ENCODE data around the gene ACAD9.
A peak's percentile ranks its signal among the peaks of the same experiment; 100 is the strongest.
"Not testable (repeated sequence)": the region's sequence is repeated elsewhere in the genome, so short reads cannot be mapped to it uniquely, and the experiment has no call there.

The ACAD9 gene

DNA sequence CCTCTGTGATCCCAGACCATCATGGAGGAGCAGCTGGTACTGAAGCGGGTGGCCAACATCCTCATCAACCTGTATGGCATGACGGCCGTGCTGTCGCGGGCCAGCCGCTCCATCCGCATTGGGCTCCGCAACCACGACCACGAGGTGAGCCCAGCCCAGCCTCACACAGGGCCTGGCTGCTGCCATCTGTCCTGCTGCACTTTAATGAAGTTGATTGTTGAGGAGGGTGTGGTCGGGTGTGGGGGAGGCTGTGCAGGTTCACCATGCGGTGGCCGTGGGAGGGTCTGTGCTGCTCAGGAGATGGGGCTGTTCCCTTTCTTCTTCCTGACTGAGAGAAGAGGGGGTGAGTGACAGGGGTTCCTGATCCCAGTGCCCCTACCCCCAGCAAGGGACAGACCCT lies 30.6 kb downstream of the ACAD9 start:
- DNase-seq (ENCODE audit: low spot score): peak; percentile 43
- Histone ChIP-seq H3K27ac (no peak overlapping the region), H3K4me3 (no peak overlapping the region)
- TF ChIP-seq, protein P1, sequence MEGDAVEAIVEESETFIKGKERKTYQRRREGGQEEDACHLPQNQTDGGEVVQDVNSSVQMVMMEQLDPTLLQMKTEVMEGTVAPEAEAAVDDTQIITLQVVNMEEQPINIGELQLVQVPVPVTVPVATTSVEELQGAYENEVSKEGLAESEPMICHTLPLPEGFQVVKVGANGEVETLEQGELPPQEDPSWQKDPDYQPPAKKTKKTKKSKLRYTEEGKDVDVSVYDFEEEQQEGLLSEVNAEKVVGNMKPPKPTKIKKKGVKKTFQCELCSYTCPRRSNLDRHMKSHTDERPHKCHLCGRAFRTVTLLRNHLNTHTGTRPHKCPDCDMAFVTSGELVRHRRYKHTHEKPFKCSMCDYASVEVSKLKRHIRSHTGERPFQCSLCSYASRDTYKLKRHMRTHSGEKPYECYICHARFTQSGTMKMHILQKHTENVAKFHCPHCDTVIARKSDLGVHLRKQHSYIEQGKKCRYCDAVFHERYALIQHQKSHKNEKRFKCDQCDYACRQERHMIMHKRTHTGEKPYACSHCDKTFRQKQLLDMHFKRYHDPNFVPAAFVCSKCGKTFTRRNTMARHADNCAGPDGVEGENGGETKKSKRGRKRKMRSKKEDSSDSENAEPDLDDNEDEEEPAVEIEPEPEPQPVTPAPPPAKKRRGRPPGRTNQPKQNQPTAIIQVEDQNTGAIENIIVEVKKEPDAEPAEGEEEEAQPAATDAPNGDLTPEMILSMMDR (IDR thresholded peaks at IDR 0.05): no peak

DNA sequence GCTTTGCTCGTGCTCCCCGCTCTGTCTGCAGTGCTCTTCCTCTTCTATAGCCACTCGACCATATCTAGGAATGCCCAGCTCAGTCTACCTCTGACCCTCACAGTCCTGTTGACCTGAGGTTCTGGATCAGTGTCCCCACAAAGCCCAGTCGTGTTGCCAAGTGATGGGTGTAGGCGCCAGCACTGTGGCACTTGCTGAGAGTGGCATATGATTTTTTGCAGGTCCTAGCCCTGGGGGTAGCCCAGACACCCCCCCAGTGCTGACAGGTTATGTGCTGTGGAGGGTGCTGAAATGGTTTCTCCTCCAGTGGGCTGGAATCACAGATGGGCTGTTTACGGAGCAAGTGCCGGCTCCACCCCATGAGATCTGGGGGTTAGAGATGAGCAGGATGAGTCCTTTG lies 32.5 kb downstream of the ACAD9 start:
- TF ChIP-seq, protein P1 (IDR thresholded peaks at IDR 0.05): no peak
- peak; percentile 24 for DNase-seq (ENCODE audit: low spot score)
- no peak overlapping the region for H3K27ac ChIP-seq
- no peak overlapping the region for H3K4me3 ChIP-seq

DNA sequence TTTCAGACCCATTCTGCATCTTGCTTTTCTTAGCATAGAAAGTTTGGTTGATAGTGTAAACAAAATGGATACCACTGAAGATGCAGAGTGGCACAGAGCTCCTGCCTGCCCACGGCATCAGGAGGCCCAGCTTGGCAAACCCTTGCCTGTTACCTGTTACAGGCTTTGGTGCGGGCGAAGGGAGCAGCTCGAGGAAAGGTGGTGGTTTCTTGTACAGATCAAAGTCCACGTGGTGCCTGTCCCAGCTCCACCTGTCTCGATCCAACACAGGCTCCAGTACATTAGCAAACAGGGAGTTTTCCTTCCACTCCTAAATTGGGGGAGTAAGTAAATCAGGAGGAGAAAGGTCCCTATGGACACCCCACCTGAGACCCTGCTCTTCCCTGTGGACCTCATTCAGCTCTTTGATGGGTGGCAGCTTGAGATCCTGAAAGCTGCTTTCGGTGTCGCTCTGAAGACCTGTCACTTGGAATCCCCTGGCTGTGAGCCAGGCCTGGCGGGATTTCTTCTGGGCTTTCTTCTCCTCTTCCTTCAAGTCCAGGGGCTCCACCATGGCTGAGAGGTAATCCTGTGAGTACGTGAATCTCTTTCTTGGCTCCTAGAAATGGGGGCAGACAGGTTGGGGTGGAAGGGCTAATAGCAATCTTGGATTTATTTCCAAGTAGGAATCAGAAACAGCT lies 35.7 kb downstream of the ACAD9 start:
- TF ChIP-seq, protein P1 (IDR thresholded peaks at IDR 0.05): no peak
- Histone ChIP-seq H3K4me3 (no peak overlapping the region), H3K27ac (no peak overlapping the region)
- no peak for DNase-seq (ENCODE audit: low spot score)

DNA sequence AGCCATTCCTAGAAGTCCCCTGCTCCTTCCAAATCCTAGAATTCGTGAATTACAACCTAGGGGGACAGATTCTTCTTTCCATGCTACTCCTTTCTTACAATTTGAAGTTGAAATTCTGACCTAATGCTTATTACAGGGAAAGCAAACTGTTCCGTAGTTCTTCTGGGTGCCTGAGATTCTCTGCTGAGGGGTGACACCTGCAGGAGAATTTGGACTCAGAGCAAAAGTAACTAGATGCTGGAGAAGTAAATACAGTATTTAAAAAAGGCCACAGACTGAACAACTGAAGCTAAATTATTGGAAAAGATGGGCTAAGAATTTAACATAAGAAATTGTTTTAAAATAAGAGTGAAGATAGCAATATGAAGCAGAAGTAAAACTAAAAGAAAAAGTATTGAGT lies 37.9 kb downstream of the ACAD9 start:
- Histone ChIP-seq H3K27ac (no peak overlapping the region), H3K4me3 (no peak overlapping the region)
- TF ChIP-seq, protein P1 (IDR thresholded peaks at IDR 0.05): no peak
- DNase-seq (ENCODE audit: low spot score): no peak

DNA sequence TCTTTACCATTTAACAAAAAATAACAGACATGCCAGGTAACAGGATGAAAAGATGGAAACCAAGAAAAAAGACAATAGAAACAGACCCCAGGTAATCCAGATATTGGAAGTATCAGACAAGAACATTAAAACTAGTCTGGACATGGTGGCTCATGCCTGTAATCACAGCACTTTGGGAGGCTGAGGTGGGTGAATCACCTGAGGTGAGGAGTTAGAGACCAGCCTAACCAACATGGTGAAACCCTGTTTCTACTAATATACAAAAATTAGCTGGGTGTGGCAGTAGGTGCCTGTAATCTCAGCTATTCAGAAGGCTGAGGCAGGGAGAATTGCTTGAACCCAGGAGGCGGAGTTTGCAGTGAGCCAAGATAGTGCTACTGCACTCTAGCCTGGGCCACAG lies 40.6 kb downstream of the ACAD9 start:
- no peak for DNase-seq (ENCODE audit: low spot score)
- no peak overlapping the region for H3K4me3 ChIP-seq
- H3K27ac ChIP-seq: no peak overlapping the region
- TF ChIP-seq, protein P1 (IDR thresholded peaks at IDR 0.05): no peak

DNA sequence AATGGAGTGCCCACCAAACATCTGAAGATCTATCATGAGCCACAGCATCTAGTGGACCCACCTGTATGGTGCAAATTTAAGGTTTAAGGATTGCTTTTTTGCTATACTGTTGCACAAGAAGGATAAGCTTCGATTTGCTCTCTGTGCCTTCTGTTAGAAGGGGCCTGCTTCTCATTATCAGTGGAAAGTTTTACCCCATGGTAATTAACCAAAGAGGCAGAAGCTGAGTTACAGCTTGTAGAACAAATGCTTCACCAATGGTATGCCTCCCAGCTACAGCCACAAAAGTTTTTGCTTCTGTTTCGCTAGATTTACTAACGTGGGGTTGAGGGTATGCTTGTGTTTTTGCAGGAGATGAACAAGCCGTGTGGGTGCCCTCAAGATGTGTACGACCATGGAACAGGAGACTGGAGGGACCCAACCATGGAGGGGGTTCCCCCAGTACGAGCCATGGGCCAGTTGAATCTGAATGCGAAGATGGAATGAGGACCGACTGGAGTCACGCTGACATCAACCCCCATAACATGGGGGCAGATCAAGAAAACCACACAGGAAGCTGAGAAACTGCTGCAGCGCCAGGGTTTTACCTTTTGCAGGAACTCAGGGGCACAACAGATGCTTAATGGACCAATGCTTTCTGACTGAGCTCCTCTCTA lies 43.5 kb downstream of the ACAD9 start:
- DNase-seq (ENCODE audit: low spot score): no peak
- no peak overlapping the region for H3K4me3 ChIP-seq
- no peak overlapping the region for H3K27ac ChIP-seq
- TF ChIP-seq, protein P1 (IDR thresholded peaks at IDR 0.05): no peak

DNA sequence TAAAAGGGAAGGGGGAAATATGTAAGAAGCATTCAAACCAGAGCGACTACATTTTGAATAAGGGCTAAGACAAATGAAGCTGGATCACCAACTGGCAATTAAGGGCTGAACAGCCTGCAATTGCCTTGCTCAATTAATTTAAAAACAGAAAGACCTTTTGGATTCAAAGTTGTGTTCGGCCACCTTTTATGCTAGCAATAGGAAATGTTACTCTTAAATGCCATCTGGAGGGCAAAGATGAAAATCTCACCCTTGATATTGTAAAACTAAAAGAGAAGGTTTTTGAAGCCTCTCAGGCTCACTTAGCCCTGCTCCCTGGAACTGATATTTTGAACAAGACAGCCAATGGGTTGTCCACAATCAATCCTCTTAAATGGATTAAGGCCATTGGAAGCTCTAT lies 44.2 kb downstream of the ACAD9 start:
- no peak overlapping the region for H3K27ac ChIP-seq

DNA sequence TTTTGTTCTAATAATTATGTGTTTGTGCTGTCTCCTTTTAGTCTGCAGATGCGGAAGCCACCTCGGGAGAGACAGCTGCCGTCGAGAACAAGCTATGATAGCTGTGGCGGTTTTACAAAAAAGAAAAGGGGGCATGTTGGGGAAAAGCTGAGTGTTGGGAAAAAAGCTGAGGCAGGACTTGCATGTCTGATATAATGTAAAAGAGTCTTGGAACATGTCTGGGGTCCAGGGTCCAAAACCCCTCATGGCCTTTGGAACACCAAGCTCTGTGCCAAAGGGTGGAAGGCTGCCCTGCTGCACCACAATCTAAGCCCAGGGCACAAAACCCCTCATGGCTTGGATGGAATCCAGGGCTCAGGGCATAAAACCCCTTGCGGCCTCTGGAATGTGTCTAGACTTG lies 44.6 kb downstream of the ACAD9 start:
- not testable (repeated sequence) for H3K27ac ChIP-seq; H3K4me3 ChIP-seq; DNase-seq (ENCODE audit: low spot score)

More for the DNA sequence above, 44.2 kb downstream of the ACAD9 start:
- TF ChIP-seq, protein P1 (IDR thresholded peaks at IDR 0.05): no peak
- DNase-seq (ENCODE audit: low spot score): no peak
- no peak overlapping the region for H3K4me3 ChIP-seq
